Prostate gland (tissue), 2 donors: Measurements from ENCODE around the gene SUN2.

Source experiments
- CTCF ChIP-seq, 4 experiments: fragments of 200-600 bp in 2 of 4; fragments of 450-650 bp in 2 of 4; sonication (generic) in 2 of 4; IDR thresholded peaks; 1 replicate in 3 of 4; 2 replicates in 1 of 4; pipeline ENCODE4 v1.5.1; 2016 to 2019; ENCODE audit warnings: antibody characterized with exemption in 4 of 4, mild to moderate bottlenecking in 2 of 4, moderate library complexity in 2 of 4
- POLR2A ChIP-seq: fragments of 450-650 bp; IDR thresholded peaks from one replicate; pipeline ENCODE4 v1.6.1; 2016; ENCODE audit warnings: antibody characterized with exemption, mild to moderate bottlenecking
- POLR2AphosphoS5 ChIP-seq: sonication (generic); formaldehyde crosslinking; IDR thresholded peaks from one replicate; pipeline ENCODE4 v1.6.1; 2017; ENCODE audit warnings: antibody characterized with exemption

DNA sequence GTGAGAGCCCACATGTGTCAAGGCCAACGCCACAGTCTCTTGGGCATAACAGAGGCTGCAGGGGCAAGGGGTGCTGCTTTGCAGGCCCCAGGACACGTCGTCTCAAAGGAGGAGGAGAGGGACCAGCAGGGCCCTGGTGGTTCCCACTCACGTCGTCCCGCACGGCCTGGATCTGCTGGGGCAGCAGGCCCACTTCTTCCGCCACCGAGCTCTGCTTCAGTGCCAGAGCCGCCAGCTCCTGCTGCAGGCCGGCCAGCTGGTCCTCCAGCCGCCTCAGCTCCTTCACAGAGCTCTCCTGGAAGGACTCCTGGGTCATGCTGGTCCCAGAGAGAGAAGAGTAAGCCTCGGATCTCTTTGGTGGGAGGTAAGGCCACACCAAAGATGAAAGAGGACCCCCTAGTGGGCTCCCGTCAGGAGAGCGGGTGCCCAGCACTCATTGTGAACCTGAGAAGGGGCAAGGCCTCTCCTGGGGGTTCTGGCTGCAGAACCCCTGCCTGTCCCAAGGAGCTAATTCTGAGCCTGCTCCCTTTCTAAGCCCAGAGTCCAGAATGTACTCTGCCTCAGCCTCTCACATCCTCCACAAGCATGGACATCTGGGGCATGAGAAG is 15.6 kb downstream of the SUN2 start:
- TF ChIP-seq CTCF (IDR thresholded peaks at IDR 0.05) = no peak
- no peak for TF ChIP-seq POLR2A
- TF ChIP-seq POLR2AphosphoS5 = no peak
